Stimulated activated CD4-positive, alpha-beta T cell treated with anti-CD3 and anti-CD28 coated beads, TNF-alpha, amount 100 ng/mL, for 24 hours (primary cell): Measurements from ENCODE around the gene GRIP2.

ENCODE experiments used
- DNase-seq, 3 experiments: peaks; one replicate each; pipeline ENCODE4 v3.0.0-alpha.2; 2020; ENCODE audit warnings: low read depth in 3 of 3

Gene GRIP2

GRCh38 chr3:14539384-14539741 is 779 bp downstream of the GRIP2 start:
- no peak for DNase-seq

- no peak for DNase-seq
Measured at GRCh38 chr3:14538451-14539088, 1.6 kb downstream of the GRIP2 start.

GRCh38 chr3:14537590-14538450 is 2.3 kb downstream of the GRIP2 start:
- no peak for DNase-seq

GRCh38 chr3:14536837-14537589 is 3.1 kb downstream of the GRIP2 start:
- no peak for DNase-seq

GRCh38 chr3:14536055-14536815 is 3.9 kb downstream of the GRIP2 start:
- DNase-seq = no peak

- no peak for DNase-seq
Measured at GRCh38 chr3:14535616-14536015, 4.5 kb downstream of the GRIP2 start.

GRCh38 chr3:14534516-14535191 is 5.5 kb downstream of the GRIP2 start:
- no peak for DNase-seq

- DNase-seq = no peak
Measured at GRCh38 chr3:14533457-14533958, 6.6 kb downstream of the GRIP2 start.

GRCh38 chr3:14532691-14533456 is 7.3 kb downstream of the GRIP2 start:
- no peak for DNase-seq

GRCh38 chr3:14531856-14532395 is 8.2 kb downstream of the GRIP2 start:
- no peak for DNase-seq

GRCh38 chr3:14528081-14528480 is 12.1 kb downstream of the GRIP2 start:
- no peak for DNase-seq

GRCh38 chr3:14525685-14526631 is 14.2 kb downstream of the GRIP2 start:
- DNase-seq = no peak

GRCh38 chr3:14524920-14525660 is 15.1 kb downstream of the GRIP2 start:
- DNase-seq = no peak

- DNase-seq = no peak
Measured at GRCh38 chr3:14524311-14524711, 15.8 kb downstream of the GRIP2 start.

- DNase-seq = no peak
Measured at GRCh38 chr3:14523792-14524191, 16.4 kb downstream of the GRIP2 start.

- no peak for DNase-seq
Measured at GRCh38 chr3:14522768-14523167, 17.4 kb downstream of the GRIP2 start.

- no peak for DNase-seq
Measured at GRCh38 chr3:14522129-14522691, 17.9 kb downstream of the GRIP2 start.

GRCh38 chr3:14521611-14522010 is 18.5 kb downstream of the GRIP2 start:
- no peak for DNase-seq
